Body of pancreas (tissue), 4 donors: Measurements from ENCODE around the gene SLC25A21.
"Not testable (repeated sequence)": the region's sequence is repeated elsewhere in the genome, so short reads cannot be mapped to it uniquely, and the experiment has no call there.

Source experiments
- POLR2A ChIP-seq, 3 donors: fragments of 450-650 bp; IDR thresholded peaks; one replicate each; pipeline ENCODE4 v1.6.1; 2016; ENCODE audit warnings: antibody characterized with exemption in 3 of 3, mild to moderate bottlenecking in 2 of 3
- TF ChIP-seq, protein P1 (sequence below), 7 experiments: fragments of 450-650 bp in 4 of 7; fragments of 200-600 bp in 3 of 7; sonication (generic) in 3 of 7; IDR thresholded peaks; one replicate each; pipeline ENCODE4 v1.5.1; 2016 to 2019; ENCODE audit warnings: antibody characterized with exemption in 7 of 7

DNA sequence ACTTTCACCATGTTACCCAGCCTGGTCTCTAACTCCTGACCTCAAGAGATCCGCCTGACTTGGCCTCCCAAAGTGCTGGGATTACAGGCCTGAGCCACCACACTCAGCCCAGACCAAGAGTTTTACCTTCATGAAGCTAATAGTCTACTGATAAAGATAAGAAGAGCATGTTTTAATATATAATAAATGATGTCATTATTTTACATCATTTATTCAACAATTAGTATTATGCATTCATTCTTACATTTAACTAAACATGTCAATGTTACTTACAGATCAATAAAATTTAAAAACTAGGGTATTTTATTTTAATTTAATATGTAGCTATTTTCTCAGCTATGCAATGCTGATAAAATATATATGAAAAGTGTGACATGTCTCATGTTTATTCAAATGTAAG is 26.0 kb downstream of the SLC25A21 start:
- not testable (repeated sequence) for TF ChIP-seq POLR2A (IDR thresholded peaks at IDR 0.05)
- TF ChIP-seq, protein P1, sequence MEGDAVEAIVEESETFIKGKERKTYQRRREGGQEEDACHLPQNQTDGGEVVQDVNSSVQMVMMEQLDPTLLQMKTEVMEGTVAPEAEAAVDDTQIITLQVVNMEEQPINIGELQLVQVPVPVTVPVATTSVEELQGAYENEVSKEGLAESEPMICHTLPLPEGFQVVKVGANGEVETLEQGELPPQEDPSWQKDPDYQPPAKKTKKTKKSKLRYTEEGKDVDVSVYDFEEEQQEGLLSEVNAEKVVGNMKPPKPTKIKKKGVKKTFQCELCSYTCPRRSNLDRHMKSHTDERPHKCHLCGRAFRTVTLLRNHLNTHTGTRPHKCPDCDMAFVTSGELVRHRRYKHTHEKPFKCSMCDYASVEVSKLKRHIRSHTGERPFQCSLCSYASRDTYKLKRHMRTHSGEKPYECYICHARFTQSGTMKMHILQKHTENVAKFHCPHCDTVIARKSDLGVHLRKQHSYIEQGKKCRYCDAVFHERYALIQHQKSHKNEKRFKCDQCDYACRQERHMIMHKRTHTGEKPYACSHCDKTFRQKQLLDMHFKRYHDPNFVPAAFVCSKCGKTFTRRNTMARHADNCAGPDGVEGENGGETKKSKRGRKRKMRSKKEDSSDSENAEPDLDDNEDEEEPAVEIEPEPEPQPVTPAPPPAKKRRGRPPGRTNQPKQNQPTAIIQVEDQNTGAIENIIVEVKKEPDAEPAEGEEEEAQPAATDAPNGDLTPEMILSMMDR (IDR thresholded peaks at IDR 0.05): not testable (repeated sequence)
